Bronchial epithelial cell (primary cell): ENCODE measurements around the gene RNF11. TPM values are rescaled to one million over a fixed set of nuclear protein-coding genes. Genes with fewer than 3 reads are reported as not detected.
A peak's percentile ranks its signal among the peaks of the same experiment; 100 is the strongest.

Experiments used
- DNase-seq: peaks from one replicate; pipeline ENCODE4 v3.0.0-alpha.2; 2010; ENCODE audit warnings: low read depth
- FAIRE-seq: peaks from 2 replicates; lab custom pipeline; 2011; peaks lifted over from hg19 to GRCh38; lab: Jason Lieb, UNC
- H3K27me3 ChIP-seq: 2 replicates; pipeline ENCODE4 v1.5.1; 2011; ENCODE audit warnings: low read length; ENCODE audit not compliant: control insufficient read depth, insufficient read depth
- H3K36me3 ChIP-seq: 2 replicates; pipeline ENCODE4 v1.5.1; 2011; ENCODE audit warnings: low read length; ENCODE audit not compliant: control insufficient read depth, insufficient read depth
- H3K4me3 ChIP-seq: 2 replicates; pipeline ENCODE4 v1.5.1; 2011; ENCODE audit warnings: mild to moderate bottlenecking, low read depth, low read length, control low read depth
- CTCF ChIP-seq: IDR thresholded peaks from 2 replicates; pipeline ENCODE4 v1.5.1; 2011; ENCODE audit warnings: mild to moderate bottlenecking, moderate library complexity, low read length, control low read depth, inconsistent platforms; ENCODE audit not compliant: insufficient read depth, severe bottlenecking
- total RNA-seq: library from RNA; depleted of rRNA; stranded (reverse); fragments of >200 nt; gene quantifications from 2 replicates; pipeline ENCODE4 v1.2.1, GENCODE V29; 2014

RNF11 gene
- total RNA-seq, 1 donor from 2014 or later = 94.0 TPM

GRCh38 chr1:51301152-51301843, 65.2 kb downstream of the RNF11 start:
- Histone ChIP-seq H3K4me3 (no peak overlapping the region), H3K36me3 (no peaks in the 10 kb centered on the region), H3K27me3 (no peaks in the 10 kb centered on the region)
- no peak for TF ChIP-seq CTCF
- FAIRE-seq (no peak), DNase-seq (no peak)

- Histone ChIP-seq H3K27me3 (no peaks in the 10 kb centered on the region), H3K36me3 (no peaks in the 10 kb centered on the region), H3K4me3 (no peak overlapping the region)
- DNase-seq (no peak), FAIRE-seq (no peak)
- no peak for TF ChIP-seq CTCF
Observed at GRCh38 chr1:51301844-51302162, 65.7 kb downstream of the RNF11 start.

GRCh38 chr1:51302270-51302669, 66.2 kb downstream of the RNF11 start:
- no peaks in the 10 kb centered on the region for H3K36me3 ChIP-seq
- DNase-seq (no peak), FAIRE-seq (no peak)
- TF ChIP-seq CTCF = no peak
- no peak overlapping the region for H3K4me3 ChIP-seq
- H3K27me3 ChIP-seq = no peaks in the 10 kb centered on the region

- Histone ChIP-seq H3K4me3 (no peak overlapping the region), H3K27me3 (no peaks in the 10 kb centered on the region), H3K36me3 (no peaks in the 10 kb centered on the region)
- DNase-seq (no peak), FAIRE-seq (peak; percentile 50)
- no peak for TF ChIP-seq CTCF
Observed at GRCh38 chr1:51302746-51303145, 66.7 kb downstream of the RNF11 start.

GRCh38 chr1:51303315-51303714, 67.2 kb downstream of the RNF11 start:
- FAIRE-seq (no peak), DNase-seq (no peak)
- no peak for TF ChIP-seq CTCF

GRCh38 chr1:51303751-51304251, 67.7 kb downstream of the RNF11 start:
- no peak for TF ChIP-seq CTCF
- no peak for DNase-seq
- no peaks in the 10 kb centered on the region for H3K36me3 ChIP-seq
- no peaks in the 10 kb centered on the region for H3K27me3 ChIP-seq
- no peak overlapping the region for H3K4me3 ChIP-seq
- no peak for FAIRE-seq

More at GRCh38 chr1:51303315-51303714, 67.2 kb downstream of the RNF11 start:
- Histone ChIP-seq H3K4me3 (no peak overlapping the region), H3K27me3 (no peaks in the 10 kb centered on the region), H3K36me3 (no peaks in the 10 kb centered on the region)
